Activated T-cell treated with anti-CD3 and anti-CD28 coated beads for 4 hours (primary cell): ENCODE data around the gene HES4.
A peak's percentile ranks its signal among the peaks of the same experiment; 100 is the strongest.

Experiments
- DNase-seq: peaks from one replicate; pipeline ENCODE4 v3.0.0-alpha.2; 2020

The HES4 gene

DNA sequence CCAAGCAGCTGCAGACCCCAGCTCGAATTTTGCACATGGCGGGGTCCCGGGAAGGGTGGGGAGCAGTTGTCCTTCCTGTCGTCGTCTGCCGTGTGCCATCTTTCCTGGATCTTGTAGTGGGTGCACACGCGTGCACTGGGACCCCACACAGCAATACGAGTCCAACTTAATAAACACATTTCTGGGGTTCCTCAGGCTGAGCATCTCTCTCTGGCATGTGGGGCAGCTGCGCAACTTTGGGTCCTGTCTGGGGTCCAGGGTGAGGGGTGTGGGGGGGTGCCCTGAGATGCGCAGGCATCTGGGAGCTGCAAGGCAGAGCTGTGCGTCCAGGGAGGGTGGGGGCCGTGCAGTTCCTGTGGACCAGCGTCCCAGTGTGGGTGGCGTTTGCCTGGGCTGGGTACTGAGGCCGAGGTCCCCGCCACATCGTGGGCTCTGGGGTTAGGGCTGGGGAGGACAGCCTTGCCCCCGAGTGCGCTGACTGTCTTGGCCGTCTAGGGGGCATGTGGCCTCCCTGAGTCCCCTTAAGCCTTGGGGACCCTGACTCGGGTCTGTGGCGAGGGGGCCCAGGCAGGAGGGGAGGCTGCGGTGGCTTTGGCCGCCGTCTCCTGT is 34.3 kb downstream of the HES4 start:
- no peak for DNase-seq

DNA sequence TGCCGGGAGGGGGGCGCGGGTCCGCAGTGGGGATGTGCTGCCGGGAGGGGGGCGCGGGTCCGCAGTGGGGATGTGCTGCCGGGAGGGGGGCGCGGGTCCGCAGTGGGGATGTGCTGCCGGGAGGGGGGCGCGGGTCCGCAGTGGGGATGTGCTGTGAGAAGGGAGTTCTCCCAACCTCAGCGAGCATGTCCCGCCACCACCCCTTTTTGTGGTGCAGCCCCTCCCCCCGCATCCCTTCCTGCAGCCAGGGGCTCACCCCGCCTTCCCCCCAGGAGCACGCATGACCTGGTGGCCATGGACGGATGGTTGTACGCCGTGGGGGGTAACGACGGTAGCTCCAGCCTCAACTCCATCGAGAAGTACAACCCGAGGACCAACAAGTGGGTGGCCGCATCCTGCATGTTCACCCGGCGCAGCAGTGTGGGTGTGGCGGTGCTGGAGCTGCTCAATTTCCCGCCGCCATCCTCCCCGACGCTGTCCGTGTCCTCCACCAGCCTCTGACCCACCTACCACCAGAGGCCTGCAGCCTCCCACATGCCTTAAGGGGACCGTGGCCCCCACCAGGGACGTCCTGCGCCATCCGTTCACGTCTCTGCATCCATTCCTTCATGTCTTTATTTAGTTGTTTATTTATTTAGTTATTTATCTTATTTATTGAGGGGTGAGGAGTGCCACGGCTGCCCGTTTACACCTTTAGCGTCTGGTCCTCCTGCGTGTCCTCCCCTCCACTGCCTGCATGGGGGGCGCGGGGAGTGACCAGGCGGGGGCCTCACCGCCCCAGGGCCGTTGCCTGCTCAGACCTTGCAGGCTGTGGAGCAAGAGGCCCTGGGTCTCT is 35.0 kb downstream of the HES4 start:
- DNase-seq = no peak

DNA sequence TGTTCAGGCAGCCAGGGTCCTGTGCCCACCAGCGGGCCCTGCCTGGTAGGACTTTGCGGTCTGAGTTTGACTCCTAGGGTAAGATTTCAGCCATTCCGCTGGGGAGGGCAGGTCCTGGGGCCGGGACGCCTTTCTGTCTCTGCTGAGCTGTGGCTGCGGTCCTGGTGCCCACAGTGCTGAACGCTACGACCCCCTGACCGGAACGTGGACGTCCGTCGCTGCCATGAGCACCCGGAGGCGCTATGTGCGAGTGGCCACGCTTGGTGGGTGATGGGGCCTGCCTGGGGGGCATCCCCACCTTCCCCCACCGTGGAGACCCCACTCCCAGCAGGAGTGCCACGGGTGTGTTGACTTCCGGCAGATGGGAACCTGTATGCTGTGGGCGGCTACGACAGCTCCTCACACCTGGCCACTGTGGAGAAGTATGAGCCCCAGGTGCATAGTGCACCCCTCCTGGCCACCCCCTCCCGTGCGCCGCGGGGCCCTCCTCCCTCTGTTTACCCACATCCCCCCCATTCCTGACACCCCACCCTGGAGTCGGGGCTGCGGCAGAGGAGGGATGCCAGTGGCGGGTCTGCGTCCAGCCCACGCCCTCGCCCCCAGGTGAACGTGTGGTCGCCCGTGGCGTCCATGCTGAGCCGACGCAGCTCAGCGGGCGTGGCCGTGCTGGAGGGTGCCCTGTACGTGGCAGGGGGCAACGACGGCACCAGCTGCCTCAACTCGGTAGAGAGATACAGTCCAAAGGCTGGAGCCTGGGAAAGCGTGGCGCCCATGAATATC is 36.0 kb downstream of the HES4 start:
- no peak for DNase-seq

DNA sequence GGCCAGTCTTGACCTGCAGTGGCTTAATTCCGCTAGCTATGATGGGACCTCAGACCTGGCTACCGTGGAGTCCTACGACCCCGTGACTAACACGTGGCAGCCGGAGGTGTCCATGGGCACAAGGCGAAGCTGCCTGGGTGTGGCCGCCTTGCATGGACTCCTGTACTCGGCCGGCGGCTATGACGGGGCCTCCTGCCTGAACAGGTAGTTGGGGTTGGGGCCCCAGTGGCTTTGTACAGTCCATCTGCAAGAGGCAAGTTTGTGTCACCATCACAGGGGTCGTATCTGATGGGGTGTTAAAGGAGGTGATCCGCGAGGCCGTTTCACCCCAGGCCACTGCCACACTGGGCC is 36.6 kb downstream of the HES4 start:
- DNase-seq = no peak

DNA sequence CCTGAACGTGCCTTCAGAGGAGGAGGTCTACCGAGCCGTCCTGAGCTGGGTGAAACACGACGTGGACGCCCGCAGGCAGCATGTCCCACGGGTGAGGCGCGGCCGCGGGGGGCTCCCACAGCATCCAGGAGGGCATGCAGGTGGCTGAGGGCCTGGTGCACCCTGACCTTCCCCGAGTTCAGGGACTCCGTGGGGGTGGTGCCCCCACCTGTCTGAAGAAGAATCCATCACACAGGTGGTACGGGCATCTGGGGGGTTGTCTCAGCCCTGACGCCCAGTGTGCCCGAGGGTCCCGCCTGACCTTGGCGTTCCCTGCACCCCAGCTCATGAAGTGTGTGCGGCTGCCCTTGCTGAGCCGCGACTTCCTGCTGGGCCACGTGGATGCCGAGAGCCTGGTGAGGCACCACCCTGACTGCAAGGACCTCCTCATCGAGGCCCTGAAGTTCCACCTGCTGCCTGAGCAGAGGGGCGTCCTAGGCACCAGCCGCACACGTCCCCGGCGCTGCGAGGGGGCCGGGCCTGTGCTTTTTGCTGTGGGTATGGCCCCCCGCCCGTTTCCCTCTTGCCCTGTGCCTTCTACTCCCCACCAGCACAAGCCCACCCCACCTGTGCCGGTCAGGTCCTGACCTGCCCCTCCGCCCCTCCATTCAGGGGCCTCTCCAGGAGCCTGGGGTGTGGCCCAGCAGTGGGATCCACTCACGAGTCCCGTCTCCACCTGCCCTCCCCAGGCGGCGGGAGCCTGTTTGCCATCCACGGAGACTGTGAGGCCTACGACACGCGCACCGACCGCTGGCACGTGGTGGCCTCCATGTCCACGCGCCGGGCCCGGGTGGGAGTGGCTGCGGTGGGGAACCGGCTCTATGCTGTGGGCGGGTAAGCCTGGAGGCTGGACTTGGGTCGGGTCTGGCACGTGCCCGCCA is 37.3 kb downstream of the HES4 start:
- DNase-seq = no peak

DNA sequence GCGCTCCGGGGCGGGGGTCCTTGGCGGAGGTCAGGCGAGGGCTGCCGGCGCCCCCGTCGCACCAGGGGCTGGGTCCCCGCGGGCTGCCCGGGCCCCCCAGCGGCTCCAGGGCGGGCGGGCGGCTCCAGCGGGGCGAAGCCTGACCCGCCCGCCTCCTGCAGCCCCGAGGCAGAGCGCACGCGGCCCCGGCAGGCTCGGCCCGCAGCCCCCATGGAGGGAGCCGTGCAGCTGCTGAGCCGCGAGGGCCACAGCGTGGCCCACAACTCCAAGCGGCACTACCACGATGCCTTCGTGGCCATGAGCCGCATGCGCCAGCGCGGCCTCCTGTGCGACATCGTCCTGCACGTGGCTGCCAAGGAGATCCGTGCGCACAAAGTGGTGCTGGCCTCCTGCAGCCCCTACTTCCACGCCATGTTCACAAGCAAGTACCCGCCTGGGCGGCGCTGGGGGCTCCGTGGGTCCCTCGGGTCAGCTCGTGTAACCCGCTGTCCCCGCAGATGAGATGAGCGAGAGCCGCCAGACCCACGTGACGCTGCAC is 38.7 kb downstream of the HES4 start:
- DNase-seq = no peak

DNA sequence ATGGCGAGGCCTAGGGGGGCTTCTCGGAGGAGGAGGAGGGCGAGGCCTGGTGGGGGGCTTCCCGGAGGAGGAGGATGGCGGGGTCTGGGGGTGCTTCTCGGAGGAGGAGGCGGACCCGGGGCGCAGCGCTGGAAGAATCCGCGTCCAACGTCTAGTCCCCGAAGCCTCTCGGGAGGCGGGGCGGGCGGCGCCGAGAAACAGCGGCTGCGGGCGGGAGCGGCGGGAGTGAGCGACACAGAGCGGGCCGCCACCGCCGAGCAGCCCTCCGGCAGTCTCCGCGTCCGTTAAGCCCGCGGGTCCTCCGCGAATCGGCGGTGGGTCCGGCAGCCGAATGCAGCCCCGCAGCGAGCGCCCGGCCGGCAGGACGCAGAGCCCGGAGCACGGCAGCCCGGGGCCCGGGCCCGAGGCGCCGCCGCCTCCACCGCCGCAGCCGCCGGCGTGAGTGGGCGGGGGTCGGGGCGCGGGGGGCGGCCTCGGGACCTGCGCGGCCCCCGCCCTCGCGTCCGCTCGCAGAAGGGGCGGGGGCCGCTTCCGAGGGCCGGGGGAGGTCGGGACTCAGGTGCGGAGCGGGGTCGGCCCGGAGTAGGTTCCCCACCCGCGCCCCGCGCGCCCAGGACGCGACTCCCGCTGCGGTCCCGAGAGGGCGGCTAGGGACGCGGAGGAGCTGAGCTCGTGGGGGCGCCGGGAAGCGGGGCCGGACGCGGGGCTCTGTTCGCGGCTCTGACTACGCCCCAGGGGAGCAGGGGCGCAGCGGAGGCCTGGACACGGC is 39.4 kb downstream of the HES4 start, which contains the start of gene KLHL17:
KLHL17 (plus strand) TSS at position 222 of the 769 bp plus-strand sequence; CDS start at position 332, 110 bp downstream.
- DNase-seq = peak; percentile 78

DNA sequence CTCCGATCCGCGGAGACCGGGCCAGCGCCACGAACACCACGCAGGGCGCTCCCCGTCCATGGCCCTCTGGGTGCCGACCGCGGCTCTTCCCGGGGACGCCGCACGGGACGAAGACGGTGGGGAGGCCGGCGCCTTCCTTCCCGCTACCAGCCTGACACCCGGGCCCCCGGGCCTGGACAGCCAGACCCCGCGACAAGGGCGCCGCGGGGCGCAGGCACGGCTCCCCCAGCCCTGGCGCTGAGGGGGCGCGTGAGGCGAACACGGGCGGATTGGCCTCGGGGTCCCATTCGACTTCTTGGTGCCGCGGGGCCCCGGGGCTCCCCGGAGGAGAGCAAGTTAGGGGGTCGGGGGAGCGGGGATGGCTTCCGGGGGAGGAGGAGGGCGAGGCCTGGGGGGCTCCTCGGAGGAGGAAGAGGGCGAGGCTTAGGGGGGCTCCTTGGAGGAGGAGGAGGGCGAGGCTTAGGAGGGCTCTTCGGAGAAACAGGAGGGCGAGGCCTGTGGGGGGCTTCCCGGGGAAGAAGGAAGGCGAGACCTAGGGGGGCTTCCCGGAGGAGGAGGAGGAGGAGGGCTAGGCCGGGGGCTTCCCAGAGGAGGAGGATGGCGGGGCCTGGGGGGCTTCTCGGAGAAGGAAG is 40.0 kb downstream of the HES4 start:
- DNase-seq = no peak

DNA sequence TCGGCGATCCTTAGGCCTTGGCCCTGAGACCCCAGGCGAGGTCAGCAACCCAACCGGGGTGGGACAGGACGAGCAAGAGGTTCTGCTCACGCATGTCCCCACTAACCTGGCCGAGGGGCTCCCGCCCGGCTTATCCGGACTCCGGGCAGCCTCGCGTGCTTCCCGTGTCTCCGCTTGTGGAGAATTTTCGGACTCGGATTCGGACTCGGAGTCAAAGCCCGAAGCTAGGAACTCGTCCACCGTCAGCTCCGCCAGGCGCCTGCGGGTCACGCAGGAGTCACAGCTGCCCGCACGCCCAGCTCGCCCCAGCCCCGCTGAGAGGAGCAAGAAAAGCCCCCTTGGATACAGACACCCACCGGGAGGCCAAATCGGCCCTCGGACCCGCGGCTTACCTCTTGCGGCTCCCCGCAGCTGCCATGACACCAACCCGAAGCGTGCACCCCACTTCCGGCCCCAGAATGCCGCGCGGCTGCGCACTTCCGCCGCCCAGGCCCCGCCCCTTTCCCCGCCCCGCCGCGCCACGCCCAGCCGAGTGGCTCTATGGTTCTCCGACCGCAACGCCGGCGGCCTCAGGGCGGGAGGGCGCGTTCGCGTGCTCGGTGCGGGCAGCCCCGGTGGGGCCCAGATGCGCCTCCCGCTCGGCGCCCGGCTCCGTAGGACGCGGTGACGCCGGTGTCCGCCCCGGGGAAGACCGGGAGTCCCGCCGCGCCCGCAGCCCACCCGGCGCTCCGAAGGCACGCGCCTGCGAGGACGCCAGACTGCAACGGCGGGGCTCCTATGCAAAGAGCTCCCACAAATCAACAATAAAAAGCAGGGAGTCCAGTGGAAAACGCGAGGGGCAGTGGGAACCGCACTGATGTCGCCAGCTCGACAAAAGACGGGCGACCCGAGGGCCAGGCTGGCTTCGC is 40.8 kb downstream of the HES4 start, which contains the start of gene NOC2L:
NOC2L (minus strand) TSS at position 434 of the 908 bp plus-strand sequence; CDS start at position 418, 16 bp downstream.
- peak; percentile 98 for DNase-seq

DNA sequence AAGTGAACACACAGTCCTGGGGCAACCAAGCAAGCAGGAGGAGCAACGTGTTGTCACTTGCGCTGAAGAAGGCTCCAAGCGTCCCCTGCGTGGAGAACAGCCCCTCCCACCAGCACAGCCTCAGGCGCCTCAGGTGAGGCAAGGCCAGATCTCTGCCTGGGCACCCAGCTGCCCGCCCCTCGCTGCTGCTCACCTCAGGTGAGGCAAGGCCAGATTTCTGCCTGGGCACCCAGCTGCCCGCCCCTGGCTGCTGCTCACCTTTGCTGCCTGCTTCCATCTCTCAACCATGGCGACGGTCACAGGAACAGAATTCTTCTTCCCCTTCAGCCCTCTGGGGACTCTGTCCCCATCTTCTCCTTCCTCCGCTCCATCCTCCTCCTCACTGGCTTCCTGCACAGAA is 43.3 kb downstream of the HES4 start:
- no peak for DNase-seq

DNA sequence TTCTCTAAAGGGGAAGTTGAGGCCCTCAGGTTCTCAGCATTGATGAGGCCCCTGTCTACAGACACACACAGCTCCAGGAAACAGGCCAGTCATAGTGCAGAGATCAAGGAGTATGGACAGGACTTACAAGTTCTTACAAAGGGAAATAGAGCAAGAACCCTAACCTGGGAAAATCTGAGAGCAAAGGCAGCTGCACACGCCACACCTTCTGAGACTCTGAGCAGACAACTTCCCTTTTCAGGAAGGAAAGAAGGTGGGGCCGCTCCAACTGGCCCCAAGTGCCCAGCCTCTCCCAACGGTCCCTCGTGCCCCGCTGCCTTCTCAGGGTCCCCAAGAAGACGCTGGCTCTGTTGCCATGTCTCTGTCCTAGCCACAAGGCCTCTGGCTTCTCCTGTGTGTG is 44.4 kb downstream of the HES4 start:
- no peak for DNase-seq

DNA sequence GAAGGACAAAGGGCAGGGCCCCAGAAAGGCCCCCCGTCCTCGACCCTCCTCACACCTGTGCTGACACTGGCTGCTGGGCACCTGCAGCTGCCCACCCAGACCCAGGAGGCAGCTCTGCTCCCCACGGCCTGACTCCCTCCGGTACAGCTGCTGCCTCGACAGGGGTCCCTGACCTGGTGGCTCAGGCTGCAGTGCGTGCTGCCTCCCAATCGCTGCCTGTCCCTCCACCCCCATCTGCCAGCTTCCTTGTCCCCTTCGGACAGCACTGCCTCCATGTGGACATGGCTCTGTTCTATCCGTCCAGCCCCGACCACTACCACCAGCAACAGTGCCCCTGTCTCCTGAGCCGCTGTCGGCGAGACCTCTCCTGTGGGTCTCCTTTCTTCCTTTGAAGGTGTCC is 45.0 kb downstream of the HES4 start:
- no peak for DNase-seq

DNA sequence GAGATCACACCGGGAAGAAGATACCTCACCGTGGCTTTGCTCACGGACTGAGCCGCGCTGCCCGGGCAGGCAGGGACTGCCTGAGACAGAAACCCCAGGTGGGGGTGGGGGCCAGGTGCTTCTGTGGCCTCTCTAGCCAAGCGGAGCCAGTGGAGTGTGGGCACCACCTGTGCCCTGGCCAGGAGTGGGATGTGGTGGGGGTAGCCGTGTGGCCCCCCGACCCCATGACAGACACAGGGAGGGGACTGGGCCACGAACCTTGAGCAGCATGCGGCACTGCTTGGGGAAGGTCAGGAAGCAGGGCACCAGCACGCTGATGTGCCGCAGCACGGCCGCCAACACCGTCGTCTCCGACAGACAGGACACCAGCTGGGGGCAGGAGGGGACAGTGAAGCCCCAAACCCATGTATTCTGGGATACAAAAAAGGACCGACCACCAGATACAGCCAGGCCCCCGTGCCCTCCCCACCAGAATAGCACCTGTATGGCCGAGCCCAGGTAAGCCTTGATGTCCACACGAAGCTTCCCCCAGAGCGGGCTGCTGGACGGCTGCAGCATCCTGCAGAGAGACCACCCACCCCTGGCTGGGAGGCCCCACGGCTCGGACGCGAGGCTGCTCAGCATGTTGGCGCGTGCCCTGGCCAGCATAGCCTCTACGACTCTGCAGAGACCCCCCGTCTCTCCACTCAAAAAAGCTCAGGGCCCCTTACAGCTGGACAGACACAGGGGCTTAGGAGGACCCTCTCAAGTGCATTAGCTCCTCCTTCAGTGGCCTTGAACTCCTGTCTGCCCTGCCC is 46.2 kb downstream of the HES4 start:
- no peak for DNase-seq

DNA sequence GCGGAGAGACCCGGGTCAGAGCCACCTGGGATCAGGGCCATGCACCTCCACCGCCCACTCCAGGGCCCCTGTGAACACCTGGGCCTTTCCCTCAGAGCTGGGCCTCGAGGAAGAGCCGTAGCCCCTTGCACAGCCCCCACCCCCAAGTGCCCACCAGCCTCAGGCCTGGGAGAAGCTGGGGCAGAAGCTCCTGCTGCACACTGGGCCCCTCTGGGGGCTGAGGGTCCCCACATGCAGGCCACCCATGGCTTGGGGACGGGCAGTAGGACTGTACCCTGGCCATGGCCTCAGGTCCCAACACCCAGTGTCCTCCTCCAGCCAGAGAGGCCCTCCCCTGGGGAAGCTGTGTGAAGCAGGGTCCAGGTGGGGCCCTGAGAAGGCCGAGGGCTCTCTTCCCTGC is 47.3 kb downstream of the HES4 start:
- no peak for DNase-seq

DNA sequence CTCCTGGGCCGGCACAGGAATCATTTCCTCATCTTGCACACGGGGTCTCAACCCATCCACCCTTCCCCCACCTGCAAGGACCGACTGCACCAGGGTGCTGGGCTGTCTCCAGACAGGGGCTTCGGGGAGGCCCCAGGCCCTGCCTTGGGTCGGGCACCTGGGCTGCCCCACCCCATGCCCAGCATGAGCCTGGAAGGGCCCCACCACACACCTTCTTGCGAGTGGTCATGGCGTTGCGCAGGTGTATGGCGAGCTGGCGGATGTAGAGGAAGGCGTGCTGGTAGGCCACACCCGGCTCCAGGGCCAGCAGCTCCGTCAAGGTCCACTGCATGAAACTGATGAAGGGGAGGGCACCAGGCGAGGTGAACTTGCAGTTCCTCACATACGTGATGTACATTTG is 47.7 kb downstream of the HES4 start:
- no peak for DNase-seq

DNA sequence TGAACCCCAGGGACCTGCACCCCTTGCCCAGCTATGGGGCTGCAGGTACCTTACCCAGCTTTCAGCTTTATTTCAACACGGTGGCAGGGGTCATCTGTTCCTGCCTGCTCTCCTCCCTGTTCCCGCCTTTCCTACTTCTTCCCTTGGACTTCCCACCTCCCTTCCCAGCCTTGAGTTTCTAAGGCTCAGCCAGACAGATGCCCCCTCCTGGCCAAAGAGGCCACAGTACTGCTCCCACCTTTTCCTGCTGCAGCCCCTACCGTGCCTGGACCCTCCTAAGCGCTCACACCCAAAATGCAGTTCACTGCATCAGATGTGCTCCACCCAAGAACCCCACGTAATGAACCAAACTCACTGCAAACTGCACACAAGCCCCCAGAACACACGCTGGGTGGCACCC is 48.5 kb downstream of the HES4 start:
- DNase-seq = no peak

DNA sequence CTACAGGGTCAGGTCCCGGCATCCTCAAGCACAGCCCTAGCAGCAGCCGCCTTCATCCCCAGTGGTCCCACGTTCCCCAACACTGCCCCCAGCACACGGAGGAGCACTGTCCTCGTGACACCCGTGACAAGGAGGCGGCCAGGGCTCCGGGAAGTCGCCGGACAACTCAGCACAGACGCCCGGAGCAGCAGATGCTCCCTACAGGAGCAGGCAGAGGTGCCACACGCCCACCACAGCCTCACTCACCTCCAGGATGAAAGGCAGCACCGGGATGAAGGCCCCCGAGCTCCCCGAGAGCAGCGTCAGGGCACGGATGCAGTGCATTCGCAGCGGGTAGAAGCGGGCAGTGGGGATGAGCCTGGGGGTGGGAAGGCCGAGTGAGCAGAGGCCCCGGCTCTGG is 49.0 kb downstream of the HES4 start:
- DNase-seq = no peak

DNA sequence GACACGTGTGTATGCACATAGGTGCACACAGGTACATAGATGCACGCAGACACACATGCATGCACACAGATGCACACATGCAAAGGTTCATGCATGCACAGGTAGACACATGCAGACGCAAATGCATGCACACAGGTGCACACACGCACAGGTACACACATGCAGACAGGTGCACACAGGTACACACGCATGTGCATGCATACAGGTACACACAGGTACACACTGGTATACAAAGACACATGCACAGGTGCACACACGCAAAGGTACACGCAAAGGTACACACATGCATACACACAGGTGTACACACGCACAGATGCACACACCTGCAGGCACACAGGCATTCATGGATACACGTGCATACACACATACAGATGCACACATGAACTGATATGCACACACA is 49.6 kb downstream of the HES4 start:
- DNase-seq = no peak
